A549 (cell line): Measurements from ENCODE around the gene SERPINF2.

ENCODE experiments used
- EP300 ChIP-seq, 2 experiments: fragments of >200 bp; sonication (Bioruptor Twin); formaldehyde crosslinking; IDR thresholded peaks; 2 replicates in 1 of 2; 3 replicates in 1 of 2; pipeline ENCODE4 v1.6.1; 2016 to 2017
- POLR2A ChIP-seq: IDR thresholded peaks from 2 replicates; pipeline ENCODE4 v1.6.1; 2012; ENCODE audit warnings: mild to moderate bottlenecking, low read length
- TF ChIP-seq, protein P1 (sequence below): fragments of >200 bp; sonication (Bioruptor Twin); formaldehyde crosslinking; IDR thresholded peaks from 3 replicates; pipeline ENCODE4 v1.5.1; 2016
- TF ChIP-seq, protein P2 (sequence below): fragments of >200 bp; sonication (Bioruptor Twin); formaldehyde crosslinking; IDR thresholded peaks from 2 replicates; pipeline ENCODE4 v1.6.1; 2016

DNA sequence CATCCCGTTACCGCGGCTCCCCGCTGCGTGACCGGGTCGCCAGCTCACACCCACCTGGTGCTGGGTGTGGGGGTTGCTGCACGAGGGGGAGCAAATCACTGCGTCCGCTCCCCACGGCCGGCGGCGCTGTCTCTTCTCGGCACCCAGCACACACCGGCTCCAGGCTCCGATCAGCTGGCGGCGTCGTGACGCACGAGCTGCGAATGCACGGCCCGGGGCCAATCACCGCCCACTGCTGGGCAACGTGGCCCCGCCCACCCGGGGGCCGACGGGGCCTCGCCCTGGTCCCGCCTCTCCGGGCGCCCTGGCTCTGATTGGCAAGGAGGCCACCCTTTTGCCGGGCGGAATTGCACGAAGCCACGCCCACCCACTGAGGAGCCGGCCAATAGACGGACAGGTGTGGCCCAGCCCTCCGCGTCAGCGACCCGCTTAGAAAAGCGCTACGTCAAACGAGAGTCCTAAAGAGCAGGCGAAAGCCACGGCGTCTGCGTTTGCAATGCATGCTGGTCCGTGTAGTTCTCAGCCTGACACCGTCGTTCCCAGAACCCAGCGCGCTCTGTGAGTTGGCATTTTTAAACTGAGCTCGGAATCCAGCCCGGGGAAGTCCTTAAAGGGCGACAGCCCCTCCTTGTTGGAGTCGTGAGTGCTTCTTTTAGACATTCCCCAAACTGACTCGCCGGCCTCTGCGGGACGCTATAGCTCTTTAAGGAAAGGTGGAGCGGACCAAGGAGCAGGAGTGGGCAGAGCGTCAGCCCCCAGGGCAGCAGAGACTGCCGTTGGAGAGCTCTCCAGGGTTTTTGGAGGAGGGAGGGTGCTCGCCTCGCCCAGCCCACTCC is 26.4 kb upstream of the SERPINF2 start:
- TF ChIP-seq, protein P1, sequence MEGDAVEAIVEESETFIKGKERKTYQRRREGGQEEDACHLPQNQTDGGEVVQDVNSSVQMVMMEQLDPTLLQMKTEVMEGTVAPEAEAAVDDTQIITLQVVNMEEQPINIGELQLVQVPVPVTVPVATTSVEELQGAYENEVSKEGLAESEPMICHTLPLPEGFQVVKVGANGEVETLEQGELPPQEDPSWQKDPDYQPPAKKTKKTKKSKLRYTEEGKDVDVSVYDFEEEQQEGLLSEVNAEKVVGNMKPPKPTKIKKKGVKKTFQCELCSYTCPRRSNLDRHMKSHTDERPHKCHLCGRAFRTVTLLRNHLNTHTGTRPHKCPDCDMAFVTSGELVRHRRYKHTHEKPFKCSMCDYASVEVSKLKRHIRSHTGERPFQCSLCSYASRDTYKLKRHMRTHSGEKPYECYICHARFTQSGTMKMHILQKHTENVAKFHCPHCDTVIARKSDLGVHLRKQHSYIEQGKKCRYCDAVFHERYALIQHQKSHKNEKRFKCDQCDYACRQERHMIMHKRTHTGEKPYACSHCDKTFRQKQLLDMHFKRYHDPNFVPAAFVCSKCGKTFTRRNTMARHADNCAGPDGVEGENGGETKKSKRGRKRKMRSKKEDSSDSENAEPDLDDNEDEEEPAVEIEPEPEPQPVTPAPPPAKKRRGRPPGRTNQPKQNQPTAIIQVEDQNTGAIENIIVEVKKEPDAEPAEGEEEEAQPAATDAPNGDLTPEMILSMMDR = 0 out of 3 replicates have a peak, but pooled peaks have one; percentile 5
- TF ChIP-seq POLR2A (peak; percentile 97), EP300 (IDR thresholded peaks at IDR 0.05) (no peak)
- TF ChIP-seq, protein P2, sequence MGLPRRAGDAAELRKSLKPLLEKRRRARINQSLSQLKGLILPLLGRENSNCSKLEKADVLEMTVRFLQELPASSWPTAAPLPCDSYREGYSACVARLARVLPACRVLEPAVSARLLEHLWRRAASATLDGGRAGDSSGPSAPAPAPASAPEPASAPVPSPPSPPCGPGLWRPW = no peak
